Measurements from ENCODE around the gene ARHGAP26.

Gene ARHGAP26

GRCh38 chr5:143220748-143221251 is 450.6 kb downstream of the ARHGAP26 start:
- DNase-seq = no peak

GRCh38 chr5:143222287-143223231 is 452.4 kb downstream of the ARHGAP26 start:
- DNase-seq = peak; percentile 57

GRCh38 chr5:143224672-143225071 is 454.5 kb downstream of the ARHGAP26 start:
- DNase-seq = no peak

DNA sequence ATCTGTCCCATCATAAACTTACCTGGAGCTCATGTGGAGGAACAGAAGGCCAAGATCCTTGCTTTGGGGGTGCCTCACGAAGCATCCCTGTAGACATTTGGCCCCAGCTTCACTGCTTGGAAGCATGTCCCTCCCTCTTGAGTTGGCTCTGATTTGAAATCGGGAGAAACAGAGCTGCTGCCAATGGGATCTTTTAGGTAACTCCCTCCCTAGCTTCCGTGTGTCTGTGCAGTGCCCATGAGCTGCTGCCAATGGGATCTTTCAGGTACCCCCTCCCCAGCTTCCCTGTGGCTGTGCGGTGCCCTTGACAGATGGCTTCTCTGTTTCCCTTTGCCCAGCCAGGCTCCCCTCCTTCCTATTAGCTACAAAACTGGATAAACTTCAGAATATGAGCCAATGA is 455.3 kb downstream of the ARHGAP26 start:
- no peak for DNase-seq

GRCh38 chr5:143226361-143226760 is 456.2 kb downstream of the ARHGAP26 start:
- no peak for DNase-seq

DNA sequence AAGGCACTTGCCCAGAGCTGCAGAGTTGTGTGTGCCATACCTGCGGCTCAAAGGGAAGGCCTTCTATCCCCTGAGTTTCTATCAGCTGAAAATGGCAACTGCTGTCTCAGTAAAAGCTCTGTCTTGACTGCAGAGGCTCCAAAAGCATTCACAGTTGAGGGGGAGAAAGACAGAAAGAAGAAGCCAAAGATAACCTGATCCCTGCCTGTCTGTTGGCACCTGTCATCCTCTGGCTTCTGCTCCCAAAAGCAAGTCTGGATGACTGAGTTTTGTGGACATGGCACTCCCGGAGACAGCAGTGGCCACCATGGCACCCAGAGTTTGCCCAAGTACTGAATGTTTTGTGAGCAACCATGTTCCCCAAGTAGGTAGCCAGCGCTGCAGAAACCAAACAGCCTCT is 456.7 kb downstream of the ARHGAP26 start:
- DNase-seq = no peak

DNA sequence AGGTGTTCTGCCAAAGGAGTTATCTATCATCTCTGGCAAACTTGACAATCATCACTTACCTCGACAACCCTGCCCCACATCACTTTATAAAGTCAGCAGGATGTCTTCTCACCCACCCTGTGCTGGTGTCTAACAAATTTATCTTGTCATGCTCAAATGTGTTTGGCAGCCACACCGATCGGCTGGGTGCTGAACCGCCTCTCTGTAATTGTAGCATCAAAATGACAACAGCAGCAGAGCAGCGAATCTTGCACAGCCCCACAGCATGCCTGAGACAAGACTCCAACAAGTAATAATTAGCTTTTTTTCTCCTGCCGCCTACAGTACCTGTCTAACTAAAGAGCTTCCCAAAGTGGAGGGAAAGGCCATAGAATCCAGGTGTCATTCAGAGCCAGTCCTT is 457.1 kb downstream of the ARHGAP26 start:
- DNase-seq = no peak

DNA sequence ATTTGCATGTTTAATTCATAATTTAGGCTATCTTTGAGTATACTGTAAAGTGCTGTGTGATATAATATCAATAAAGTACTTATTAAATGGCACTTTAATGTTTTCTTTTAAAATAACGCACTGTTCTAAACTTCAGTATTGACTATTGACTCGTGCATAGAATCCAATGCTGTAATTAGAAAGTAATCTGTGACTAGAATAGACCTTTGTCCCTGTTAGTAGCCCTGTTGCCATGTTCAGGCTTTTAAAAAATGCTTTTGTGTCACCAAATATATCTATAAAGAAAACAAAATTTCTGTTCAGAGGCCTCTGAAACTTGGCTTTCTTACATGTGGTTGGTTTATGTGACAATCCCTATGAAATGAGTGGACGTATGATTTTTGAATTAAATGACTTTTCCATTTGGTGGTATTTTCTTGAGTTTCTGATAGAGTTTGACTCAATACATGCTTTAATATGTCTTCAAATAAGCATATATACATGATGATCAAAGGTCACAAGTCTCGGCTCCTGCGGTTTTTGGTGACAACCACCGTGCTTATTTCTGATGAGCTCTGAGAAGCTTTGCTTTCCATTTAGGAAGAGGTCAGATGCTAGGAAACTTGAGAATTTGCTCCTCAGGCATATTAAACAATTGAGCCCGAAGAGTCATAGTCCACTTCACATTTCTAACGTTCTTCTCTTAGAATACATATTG is 458.6 kb downstream of the ARHGAP26 start:
- DNase-seq = peak; percentile 43

GRCh38 chr5:143229426-143229895 is 459.3 kb downstream of the ARHGAP26 start:
- peak; percentile 18 for DNase-seq

- DNase-seq = peak; percentile 36
These were observed 459.9 kb downstream of the ARHGAP26 start for GRCh38 chr5:143229896-143230675.

DNA sequence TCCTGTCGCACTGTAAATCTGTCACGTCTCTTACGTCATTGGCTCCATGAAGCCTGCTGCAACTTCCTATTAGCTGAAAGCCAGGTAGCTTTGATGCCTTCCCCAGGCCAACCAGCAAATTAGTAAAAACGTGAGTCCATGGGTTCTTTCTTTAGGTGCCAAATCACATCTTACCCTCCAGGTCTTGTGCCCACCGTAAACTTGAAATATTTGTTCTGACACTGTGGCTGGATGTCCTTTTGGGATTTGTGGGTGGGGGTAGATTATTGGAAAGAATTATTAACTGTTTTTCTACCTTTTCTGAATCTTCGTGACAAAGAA is 460.5 kb downstream of the ARHGAP26 start:
- no peak for DNase-seq

DNA sequence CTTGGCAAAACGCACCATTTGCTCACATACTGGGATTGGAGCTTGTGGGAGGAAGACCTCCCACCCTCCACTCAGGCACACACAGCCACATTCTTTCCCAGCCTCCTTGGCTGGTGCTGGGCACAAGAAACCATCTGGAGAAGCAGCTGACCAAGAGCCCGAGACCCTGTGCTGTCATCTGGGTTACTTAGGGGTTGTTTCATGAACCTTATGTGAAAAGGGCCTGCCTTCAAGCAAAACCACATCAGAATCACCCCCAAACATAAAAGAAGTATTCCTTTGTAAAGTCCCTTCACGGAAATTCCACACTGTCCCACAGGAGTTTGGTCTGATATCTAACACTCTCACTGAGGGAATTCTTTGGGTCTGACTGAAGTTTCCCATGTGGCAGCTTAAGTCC is 461.2 kb downstream of the ARHGAP26 start:
- no peak for DNase-seq

- no peak for DNase-seq
These were observed 462.0 kb downstream of the ARHGAP26 start for GRCh38 chr5:143231973-143232812.

DNA sequence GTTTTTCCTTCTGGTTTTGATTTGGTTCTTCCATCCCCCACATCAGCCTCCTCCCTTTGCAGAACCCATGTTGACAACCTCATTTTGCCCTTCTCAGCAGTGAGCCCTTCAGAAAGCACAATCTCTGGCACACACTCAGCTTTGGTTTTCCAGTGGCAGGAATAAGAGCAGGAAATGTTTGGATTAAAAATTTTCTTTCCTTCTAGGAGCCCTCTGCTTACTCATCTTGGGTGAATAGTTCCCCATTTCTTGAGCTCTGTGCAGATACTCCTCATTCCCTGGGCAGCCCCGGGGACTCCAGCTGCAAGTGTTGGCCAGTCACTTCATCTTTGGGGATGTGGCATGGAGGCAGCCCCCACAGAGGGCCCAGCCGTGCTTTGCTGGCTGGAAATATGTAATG is 462.9 kb downstream of the ARHGAP26 start:
- no peak for DNase-seq

GRCh38 chr5:143234162-143234842 is 464.1 kb downstream of the ARHGAP26 start:
- no peak for DNase-seq

GRCh38 chr5:143235423-143235822 is 465.2 kb downstream of the ARHGAP26 start:
- DNase-seq = no peak

DNA sequence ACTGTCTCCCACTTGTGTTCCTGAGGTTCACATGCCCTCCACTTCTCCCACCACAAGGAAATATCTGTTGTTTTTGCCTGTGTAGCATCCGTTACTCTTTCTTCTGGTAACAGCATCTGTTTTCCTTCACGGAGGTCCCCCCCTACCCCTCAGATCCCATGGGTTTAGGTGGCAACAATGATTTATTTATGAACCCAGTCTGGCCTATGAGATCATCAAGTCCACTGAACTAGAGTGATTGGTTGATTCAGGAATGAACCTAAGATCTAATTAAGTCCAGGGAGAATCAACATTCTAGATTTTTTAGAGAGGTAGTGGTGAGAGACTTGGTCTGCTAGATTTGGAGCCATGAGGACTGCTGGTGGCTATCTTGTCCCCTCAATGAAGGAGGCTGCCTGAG is 466.5 kb downstream of the ARHGAP26 start:
- no peak for DNase-seq

GRCh38 chr5:143237664-143238063 is 467.5 kb downstream of the ARHGAP26 start:
- no peak for DNase-seq

DNA sequence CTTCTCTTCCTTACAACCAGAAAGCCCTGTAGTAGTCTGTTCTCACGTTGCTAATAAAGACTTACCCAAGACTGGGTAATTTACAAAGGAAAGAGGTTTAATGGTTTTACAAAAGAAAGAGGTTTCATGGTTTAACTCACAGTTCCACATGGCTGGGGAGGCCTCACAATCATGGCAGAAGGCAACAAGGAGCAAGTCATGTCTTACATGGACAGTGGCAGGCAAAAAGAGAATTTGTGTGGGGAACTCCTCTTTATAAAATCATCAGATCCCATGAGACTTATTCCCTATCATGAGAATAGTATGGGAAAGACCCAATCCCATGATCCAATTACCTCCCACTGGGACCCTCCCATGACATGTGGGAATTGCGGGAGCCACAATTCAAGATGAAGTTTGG is 468.4 kb downstream of the ARHGAP26 start:
- no peak for DNase-seq

- DNase-seq = no peak
These were observed 469.8 kb downstream of the ARHGAP26 start for GRCh38 chr5:143239882-143240518.

GRCh38 chr5:143241892-143242291 is 471.7 kb downstream of the ARHGAP26 start:
- no peak for DNase-seq
